GOT3 (cell line): ENCODE data around the gene EFCAB8.

Experiments
- DNase-seq: peaks from one replicate; lab custom pipeline; 2025; ENCODE audit warnings: mixed read lengths; lab: John Stamatoyannopoulos, UW

EFCAB8 gene

DNA sequence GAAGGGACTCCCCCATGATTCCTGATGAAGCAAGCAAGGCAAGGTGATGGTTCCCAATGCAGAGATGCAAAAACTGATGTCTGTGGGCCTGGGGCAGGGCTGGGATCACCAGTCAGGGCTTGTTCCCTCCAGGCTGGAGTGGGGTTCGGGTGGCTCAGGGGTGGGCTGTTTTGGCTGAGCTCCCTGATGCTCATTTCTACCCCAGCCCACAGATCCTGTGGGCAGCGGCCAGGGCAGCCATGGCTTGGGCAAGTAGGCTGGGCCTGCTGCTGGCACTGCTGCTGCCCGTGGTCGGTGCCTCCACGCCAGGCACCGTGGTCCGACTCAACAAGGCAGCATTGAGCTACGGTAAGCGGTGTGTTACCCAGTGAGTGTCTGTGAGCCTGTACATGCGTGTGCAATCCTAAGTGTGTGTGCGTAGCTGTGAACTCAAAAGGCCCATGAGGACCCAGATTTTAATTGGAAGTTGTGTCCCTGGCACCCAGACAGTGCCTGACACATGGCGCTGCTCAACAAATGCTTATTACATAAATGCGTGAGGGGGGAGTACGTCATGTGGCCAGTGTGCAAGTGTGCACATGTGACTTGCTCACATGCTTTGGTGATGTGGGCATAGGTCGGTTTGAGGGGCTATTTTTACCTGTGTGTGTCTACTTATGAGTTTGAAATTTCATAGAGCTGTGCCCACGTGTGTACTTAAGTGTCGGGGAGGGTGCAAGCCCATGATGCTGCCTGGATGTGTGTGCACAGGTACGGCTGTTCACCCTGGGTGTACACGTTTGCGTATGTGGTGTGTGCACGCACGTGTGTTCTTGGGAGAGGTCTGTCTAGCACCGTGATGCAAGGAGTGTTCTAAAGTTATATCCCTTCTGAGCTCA lies 149.9 kb downstream of the EFCAB8 start:
- no peak for DNase-seq

- no peak for DNase-seq
These were observed 150.8 kb downstream of the EFCAB8 start for GRCh38 chr20:33009214-33010132.

- DNase-seq = no peak
These were observed 151.4 kb downstream of the EFCAB8 start for GRCh38 chr20:33010133-33010504.

GRCh38 chr20:33010674-33011449 lies 152.1 kb downstream of the EFCAB8 start:
- no peak for DNase-seq
